ENCODE data around the gene DGCR2.

- TF ChIP-seq CTCF (conservative IDR thresholded peaks at IDR 0.05): no peak
- TF ChIP-seq ZFX (IDR thresholded peaks at IDR 0.05): no peak
Measured at GRCh38 chr22:18991138-18991432, 131.1 kb downstream of the DGCR2 start.

All from C4-2B (cell line).